Pulmonary artery endothelial cell (primary cell): Measurements from ENCODE around the gene TENT4A. TPM values are rescaled to one million over a fixed set of nuclear protein-coding genes. Genes with fewer than 3 reads are reported as not detected.

Experiments
- DNase-seq: peaks from one replicate; pipeline ENCODE4 v3.0.0-alpha.2; 2011; ENCODE audit warnings: low read depth, low spot score
- total RNA-seq: library from RNA; depleted of rRNA; stranded (reverse); fragments of >200 nt; gene quantifications from 2 replicates; pipeline ENCODE4 v1.2.3, GENCODE V29; 2014

Gene TENT4A
- total RNA-seq, 1 donor from 2014 or later, result 9.1 TPM

DNA sequence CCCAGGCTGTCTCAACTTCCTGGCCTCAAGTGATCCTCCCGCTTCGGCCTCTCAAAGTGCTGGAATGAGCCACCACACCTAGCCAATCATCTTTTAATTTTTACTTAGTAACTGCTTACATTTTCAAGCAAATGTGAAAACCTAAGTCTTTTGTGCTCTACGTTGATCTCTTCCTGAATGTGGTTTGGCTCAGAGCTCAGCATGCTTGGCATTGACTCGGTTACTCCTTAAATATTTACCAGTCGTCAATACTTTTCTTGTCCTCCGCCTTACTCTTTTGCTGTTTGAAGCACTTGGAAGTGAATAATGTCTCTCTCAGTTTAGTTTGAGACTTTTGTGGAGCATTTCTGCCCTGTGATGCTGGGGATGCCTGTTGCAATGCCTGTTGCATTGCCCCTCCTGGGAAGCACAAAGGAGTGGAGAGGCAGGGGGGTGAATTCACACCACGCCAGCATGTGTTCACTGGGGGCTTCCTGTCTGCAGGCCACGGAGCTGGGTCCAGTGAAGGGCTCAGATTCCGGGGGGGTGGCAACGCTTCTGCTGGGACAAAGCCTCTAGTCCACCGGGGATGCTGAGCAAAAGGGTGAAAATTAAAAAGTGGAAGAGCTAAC is 13.1 kb upstream of the TENT4A start:
- DNase-seq, result no peak

- DNase-seq, result no peak
Measured at GRCh38 chr5:6700685-6701355, 12.4 kb upstream of the TENT4A start.

GRCh38 chr5:6701491-6701890 is 11.7 kb upstream of the TENT4A start:
- no peak for DNase-seq

DNA sequence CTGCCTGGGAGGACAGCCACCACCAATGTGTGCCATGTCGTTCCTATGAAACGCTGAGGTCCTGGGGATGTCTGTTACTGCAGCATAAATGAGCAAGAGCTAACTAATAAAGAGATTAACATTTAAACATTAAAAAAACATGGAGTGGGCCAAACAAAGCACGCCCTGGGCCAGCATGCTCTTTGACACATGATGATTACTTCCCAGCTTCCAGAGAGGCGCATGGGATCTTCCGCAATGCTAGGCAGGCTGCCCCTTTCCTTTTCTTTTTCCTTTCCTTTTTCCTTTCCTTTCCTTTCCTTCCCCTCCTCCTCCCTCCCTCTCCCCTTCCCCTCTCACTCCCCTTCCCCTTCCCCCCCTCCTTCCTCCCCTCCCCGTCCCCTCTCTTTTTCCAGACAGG is 10.6 kb upstream of the TENT4A start:
- DNase-seq, result no peak

GRCh38 chr5:6703806-6704205 is 9.4 kb upstream of the TENT4A start:
- no peak for DNase-seq

- no peak for DNase-seq
Measured at GRCh38 chr5:6704361-6704851, 8.8 kb upstream of the TENT4A start.

DNA sequence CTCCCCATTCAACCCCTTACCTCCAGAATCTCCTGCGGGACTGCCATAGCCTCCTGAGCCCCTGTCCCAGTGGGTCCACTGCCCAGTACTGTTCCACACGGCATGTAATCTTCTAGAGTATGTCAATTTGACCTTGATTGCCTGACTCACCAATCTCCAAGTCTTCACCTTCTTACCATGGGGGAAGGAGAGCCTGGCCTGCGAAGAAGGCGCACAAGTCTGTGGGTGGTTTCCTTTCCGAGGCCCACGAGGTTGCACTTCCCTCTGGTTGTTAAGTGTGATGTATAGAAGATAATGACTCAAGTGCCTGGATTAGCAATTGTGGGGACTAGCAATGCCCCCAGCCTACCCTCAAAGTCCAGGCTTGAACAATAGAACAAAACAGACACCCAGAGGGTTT is 8.1 kb upstream of the TENT4A start:
- no peak for DNase-seq

GRCh38 chr5:6705959-6706358 is 7.3 kb upstream of the TENT4A start:
- DNase-seq, result no peak

DNA sequence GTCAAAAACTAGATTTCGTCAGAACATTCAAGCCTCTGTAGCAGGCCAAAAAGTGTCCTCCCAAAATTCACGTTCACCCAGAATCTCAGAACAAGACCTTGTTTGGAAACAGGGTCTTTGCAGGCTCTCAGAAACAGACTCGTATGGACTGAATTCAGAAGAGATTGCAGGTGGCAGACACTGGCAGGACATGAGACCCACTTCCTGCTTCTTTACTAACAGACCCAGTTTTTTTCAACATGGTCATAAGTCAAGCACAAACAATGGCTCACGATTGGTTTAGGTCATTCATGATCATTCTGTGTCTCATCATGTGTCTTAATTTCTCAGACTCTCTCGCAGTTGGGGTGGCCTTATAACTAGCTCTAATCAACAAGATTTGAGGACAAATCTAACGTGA is 5.4 kb upstream of the TENT4A start:
- no peak for DNase-seq

- no peak for DNase-seq
Measured at GRCh38 chr5:6708814-6709213, 4.4 kb upstream of the TENT4A start.

DNA sequence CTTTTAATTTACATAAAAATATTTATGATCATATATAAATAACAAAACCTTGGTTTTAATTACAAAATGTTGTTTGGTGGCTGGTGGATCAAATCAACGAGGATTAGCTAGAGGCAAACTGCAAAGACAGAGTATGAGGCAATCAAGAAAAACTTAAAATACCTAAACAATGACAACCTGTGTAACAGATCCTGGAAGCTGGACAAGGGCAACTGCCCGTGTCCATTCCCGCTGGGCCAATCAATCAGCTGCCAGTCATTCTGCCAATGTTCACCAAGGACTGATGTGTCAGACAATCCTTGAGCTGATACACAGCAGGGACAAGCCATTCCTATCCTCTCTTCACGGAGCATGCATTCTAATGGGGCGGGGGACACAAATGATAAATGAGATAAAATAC is 3.2 kb upstream of the TENT4A start:
- DNase-seq, result no peak

DNA sequence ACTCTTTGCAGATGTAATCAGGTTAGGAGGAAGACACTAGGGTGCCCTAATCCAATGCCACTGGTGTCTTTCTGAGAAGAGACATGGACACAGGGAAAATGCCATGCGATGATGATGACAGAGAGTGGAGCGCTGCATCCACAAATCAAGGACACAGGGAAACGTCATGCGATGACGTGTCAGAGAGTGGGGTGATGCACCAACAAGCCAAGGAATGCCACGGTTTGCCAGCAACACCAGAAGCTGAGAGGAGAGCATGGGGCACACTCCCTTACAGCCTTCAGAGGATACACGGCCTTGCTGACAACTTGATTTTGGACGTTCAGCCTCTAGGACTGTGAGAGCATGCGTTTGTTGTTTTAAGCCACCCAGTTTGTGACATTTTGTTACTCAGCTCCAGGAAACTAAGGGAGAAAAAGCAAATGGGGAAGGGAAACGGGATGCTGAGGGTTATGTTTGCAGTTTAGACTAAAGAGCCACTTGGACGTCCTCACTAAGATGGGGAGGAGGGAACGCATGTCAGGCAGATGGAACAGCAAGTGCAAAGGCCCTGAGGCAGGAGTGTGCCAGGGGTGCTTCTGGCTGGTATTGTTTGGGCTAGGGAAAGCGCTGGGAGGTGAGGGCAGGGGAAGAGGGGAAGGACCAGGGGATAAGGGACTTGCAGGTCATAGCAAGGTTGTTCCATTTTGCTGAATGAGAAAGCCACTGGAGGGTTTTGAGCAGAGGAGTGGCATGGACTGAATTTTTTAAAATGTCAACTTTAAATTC is 2.5 kb upstream of the TENT4A start:
- DNase-seq, result no peak

GRCh38 chr5:6711409-6712141 is 1.7 kb upstream of the TENT4A start:
- no peak for DNase-seq

- no peak for DNase-seq
Measured at GRCh38 chr5:6712142-6712576, 1.1 kb upstream of the TENT4A start.

DNA sequence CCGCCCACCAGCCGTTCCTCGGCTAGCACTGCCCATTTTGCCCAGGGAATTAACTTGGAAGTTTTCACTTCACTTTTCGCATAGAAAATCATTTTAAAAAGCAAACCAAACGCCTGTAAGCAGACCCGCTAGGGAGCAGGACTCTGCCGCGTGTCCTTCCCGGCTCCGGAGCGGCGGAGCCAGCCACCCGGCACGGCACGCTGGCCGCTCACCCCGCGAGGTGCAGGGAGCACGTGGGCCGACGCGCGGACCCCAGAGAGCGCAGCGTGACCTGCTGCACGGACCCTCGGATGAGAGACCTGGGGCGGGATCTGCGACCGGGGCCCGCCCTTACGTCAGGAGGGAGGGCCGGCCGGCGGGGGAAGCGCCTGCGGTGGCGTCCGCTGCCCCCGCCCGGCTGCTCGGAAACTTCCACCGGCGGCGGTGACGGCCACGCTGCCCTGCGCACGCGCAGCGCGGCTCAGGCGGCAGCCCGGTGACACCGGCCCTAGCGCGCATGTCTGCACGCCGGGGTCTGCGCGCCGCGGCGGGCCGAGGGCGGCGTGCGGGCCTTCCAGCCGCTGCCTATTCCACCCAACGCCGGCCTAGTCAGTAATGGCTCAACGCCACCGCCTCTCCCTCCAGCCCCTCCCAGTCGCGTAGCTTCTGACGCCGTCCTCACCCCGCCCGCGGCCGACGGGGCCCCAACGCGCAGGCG is 507 bp upstream of the TENT4A start:
- DNase-seq, result peak; percentile 83

- DNase-seq, result no peak
Measured at GRCh38 chr5:6714226-6715041, 1.2 kb downstream of the TENT4A start.

DNA sequence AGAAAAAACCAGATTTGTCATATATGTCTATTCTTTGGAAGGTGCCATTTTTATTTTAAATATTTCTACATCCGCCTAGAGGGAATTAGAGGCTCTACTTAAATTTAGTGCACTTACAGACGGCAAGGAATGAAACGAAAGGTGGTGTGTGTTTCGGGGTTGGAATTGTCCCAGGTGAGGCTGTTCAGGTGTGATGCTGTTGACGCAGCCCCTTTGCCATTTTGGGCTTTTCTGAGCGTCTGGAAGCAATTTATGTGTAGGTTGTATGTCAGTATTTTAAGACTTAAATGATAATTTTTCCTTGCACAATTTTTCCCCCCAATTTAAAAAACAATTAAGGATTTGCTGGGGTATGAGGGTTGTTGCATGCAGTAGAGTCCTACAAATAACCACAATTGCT is 2.0 kb downstream of the TENT4A start:
- DNase-seq, result no peak

DNA sequence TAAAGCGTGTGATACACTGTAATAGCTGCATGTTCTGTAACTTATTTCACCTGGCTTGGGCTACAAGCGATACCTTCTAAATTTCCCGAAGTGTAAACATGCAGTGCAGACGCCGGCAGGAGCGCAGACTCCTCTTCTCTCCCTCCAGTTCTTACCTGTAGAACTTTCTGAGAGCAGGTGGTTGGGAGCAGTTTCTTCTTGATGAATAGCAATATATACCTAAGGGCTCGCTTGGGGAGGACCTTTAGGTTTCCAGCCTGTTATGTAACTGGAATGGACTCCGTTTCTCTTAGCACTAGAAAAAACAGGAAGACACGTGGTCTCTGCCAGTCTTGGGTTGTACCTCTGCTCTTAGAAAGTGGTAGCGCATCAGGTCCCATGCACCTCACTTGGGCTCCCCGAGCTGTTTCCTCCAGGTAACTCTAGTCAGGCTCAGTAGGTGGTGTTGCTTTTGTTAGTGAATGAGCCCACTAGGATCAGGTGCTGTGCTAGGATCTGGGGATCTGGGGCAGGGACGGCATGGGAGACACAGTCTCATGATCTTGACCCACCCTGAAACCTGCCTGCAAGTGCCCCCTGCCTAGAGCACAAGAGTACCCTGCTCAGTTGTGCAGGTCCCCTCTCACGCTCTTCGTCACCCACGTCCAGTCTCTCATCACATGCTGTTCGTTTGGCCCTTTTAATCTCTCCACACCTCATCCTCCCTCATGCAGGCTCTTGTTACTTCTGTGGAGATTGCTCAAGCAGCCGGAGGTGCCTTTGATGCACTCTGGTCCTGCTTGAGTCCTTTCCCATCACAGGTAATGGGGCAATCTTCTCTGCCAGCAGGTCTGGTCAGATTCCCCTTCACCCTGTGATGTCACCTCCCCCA is 2.8 kb downstream of the TENT4A start:
- DNase-seq, result no peak

- no peak for DNase-seq
Measured at GRCh38 chr5:6716629-6717149, 3.5 kb downstream of the TENT4A start.
